Measurements from ENCODE around the gene OR10A2.
"Not testable (repeated sequence)": the region's sequence is repeated elsewhere in the genome, so short reads cannot be mapped to it uniquely, and the experiment has no call there.

OR10A2 gene

DNA sequence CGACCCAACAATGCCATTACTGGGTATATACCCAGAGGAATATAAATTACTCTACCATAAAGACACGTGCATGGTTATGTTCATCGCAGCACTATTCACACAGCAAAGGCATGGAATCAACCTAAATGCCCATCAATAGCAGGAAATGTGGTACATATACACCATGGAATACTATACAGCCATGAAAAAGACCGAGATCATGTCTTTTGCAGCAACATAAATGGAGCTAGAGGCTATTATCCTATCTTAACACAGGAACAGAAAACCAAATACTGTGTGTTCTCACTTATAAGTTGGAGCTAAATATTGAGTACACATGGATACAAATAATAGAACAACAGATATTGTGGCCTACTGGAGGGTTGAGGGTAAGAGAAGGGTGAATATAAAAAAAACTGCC, 26.0 kb downstream of the OR10A2 start:
- no peak for DNase-seq

DNA sequence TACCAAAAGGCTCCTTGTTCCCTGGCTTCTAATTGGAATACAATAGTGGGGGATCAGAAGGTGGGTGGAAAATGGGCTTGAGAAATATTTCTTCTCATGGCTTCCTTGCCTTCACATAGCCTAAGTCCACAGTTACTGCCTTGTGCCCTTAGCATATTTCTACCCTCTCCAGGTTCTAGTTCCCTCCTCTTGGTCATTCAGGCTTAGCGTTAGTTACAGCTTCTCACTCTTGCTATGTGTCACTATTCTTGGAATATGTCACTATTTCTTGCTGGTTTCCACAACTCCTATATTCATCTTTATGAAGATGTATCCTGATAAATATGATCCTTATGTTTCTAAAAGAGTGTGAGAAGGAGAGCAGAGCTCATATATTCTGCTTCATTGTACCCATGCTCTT, 27.0 kb downstream of the OR10A2 start:
- DNase-seq = no peak

DNA sequence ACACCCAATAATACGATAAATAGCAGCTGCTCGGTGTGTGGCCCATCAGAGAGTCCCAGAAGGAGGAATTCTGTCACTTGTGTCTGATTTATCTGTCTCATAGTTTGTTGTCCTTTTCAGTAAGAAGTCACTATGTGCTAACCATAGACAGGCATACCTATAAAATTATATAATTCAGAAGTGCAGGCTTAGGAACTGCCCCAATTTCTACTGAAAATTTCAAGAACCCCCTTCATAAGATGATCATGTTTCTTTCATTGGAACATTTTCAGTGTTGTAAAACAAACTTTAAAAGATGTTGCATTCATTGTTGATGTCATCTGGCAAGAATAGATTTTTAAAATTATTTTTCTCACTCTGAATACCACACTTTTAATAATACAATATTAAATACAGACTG, 29.5 kb downstream of the OR10A2 start, which contains the start of gene OR2D2:
Gene OR2D2, minus strand, starts transcription at position 101 of the 400 bp plus-strand sequence. Its CDS starts 0 bp downstream, at position 101.
- no peak for DNase-seq

DNA sequence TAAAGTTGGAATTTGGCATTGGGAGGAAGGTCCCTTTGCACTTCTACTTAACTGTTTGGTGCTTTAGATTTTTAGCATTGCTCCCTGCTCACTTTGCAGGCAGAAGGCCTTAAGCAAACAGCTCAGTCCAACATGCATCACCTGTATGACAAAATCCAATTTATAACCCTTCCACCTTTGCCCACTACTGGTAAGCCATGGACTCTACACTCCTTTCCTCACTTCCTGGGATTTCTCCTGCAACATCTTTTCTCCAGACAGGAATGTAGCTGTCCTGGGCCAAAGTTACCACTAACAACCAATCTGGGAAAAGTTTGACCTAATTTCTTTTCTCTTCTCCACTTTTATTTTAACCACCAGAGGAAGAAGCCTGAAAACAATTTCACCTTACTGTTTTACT, 31.2 kb downstream of the OR10A2 start:
- no peak for DNase-seq

DNA sequence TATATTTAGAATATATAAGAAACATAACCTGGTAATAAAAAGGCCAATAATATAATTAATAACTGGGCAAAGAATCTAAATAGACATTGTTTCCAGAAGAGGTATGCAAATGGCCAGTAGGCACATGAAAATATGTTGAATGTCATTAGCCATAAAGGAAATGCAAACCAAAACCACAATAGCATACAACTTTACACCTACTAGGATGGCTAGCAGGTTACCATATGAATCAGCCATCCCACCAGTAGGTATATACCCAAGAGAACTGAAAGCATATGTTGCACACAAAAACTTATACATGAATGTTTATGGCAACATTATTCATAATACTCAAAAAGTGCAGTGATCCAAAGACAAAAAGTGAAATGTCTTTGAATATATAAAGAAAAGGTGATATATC, 32.2 kb downstream of the OR10A2 start:
- DNase-seq = no peak

DNA sequence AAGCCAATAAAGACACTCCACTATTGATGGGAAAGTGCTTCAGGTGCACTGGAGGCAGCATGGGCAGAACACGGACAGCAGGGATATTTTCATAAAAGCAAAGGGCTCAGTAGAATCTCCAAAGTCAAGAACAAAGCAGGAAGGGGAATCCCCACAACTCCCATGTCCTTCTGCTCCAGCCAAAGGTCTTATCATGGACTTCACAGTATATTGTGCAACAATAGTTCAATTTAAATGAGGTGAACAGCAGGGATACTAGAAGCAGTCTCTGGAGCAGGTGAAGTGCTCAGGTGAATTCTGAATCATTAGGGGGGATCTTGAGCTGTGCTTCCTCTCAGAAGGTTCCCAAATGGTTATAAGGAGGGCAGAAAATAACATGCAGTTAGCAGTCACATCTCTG, 36.1 kb downstream of the OR10A2 start:
- DNase-seq = no peak

DNA sequence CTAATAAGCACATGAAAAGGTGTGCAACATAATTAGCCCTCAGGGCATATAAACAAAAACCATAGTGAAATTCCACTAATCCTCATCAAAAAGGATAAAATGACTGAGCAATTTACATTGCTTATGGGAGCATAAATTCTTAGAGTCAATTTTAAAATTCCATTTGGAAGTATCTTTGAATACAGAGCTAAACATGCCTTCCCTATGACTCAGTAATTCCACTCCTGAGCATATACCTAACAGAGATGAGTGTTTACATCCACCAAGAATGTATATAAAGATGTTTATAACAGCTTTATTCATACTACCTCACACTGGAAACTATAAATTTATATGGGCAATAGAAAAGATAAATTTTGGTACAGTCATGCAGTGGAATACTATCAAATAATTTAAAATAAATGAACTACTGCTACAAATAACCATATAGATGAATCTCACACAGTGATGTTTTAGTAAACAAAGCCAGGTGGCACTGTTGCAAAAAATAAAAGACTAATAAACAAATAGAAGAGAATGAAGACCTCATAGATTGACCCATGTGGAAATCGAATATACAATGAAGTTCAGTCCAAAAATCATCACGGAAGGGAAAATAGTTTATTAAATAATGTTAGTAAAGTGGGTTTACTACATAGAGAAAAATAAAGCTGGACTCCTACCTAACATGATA, 37.6 kb downstream of the OR10A2 start:
- peak in 1 of 2 experiments; percentile 10 for DNase-seq

DNA sequence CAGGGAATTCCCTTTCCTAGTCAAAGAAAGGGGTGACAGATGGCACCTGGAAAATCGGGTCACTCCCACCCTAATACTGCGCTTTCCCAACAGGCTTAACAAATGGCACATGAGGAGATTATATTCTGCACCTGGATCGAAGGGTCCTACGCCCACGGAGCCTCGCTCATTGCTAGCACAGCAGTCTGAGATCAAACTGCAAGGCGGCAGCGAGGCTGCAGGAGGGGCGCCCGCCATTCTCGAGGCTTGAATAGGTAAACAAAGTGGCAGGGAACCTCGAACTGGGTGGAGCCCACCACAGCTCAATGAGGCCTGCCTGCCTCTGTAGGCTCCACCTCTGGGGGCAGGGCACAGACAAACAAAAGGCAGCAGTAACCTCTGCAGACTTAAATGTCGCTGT, 41.9 kb downstream of the OR10A2 start:
- not testable (repeated sequence) for DNase-seq

DNA sequence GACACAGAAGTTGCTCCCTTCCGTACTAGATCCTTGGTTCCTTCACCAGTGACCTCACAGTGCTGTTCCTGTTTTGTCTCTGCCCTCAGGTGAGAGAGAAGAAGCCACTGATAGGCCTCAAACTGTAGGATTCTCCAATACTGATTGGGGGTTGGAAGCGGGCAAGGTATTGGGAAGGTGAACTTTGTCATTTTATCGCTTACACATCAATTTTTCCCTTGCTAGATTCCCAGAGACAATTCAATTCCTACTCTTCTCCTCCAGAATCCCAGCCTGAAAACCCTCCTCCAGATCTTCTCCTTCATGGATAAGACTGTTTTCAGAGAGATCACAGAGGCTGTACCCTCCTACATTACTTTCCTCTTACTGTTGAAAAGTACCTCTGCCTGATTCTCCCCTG, 48.5 kb downstream of the OR10A2 start:
- no peak for DNase-seq

DNA sequence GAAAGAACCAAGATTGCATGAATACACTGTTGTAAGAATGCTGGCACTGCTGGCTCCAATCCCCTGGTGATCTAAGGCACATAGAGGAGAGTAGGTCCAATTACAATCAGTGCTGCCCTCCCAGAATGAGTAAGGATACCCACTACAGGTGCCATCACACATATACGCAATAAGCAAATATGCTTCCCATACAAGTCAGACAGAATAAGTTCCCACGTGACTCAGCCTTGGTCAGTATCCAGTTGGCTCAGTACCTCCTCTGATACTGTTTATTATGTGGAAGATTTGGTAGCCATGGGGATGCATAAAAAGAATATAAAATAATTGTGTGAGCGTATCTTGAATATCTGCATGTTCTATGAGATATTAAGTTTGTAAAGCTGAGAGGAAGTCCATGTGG, 49.1 kb downstream of the OR10A2 start:
- no peak for DNase-seq

DNA sequence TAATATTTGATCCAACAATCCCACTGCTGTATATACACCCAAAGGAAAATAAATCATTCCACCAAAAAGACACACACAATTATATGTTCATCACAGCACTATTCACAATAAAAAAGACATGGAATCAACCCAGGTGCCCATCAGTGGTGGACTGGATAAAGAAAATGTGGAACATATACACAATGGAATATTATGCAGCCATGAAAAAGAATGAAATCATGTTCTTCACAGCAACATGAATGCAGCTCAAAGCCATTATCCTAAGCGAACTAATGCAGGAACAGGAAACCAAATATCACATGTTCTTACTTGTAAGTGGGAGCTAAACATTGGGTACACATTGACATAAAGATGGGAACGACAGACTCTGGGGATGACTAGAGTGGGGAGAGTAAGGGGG, 56.8 kb downstream of the OR10A2 start:
- no peak for DNase-seq

DNA sequence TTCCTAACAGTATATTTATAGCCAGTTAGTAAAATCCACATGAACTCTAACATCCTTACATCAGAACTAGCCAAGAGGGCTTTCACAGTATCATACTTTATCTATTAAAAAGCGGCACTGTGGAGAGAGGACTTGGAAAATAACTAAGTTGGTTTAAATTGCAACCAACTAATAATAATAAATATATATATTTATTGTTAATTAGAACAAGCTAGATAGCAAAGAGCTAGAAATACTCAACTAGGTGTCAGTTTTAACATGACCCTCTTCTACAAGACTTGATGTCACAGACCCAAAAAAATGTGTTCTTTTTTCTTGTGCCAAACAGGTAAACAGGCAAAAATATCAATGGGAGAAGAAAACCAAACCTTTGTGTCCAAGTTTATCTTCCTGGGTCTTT, 57.8 kb downstream of the OR10A2 start, which contains the start of gene OR2D3:
Gene OR2D3, plus strand, starts transcription at position 301 of the 400 bp plus-strand sequence. Its CDS starts 0 bp downstream, at position 301.
- no peak for DNase-seq

All from SW 1271 (cell line).